Renal cortex interstitium (tissue), 11 donors: Measurements from ENCODE around the gene MYCT1. TPM values are rescaled to one million over a fixed set of nuclear protein-coding genes. Genes with fewer than 3 reads are reported as not detected.
"Not testable (repeated sequence)": the region's sequence is repeated elsewhere in the genome, so short reads cannot be mapped to it uniquely, and the experiment has no call there.

Source experiments
- DNase-seq, 11 donors: peaks; one replicate each; pipeline ENCODE4 v3.0.0-alpha.2; 2013; ENCODE audit warnings: low read depth in 9 of 11, low spot score in 4 of 11; ENCODE audit errors: extremely low read depth in 1 of 11
- polyA plus RNA-seq, 3 donors: library from polyadenylated mRNA; unstranded; fragments of 120-200 nt; gene quantifications; one replicate each; pipeline ENCODE4 v1.2.1, GENCODE V29; 2013; ENCODE audit not compliant: insufficient read length in 3 of 3

The MYCT1 gene
- polyA plus RNA-seq, 3 donors: 13.7 to 18.0 (median 16.3) TPM

DNA sequence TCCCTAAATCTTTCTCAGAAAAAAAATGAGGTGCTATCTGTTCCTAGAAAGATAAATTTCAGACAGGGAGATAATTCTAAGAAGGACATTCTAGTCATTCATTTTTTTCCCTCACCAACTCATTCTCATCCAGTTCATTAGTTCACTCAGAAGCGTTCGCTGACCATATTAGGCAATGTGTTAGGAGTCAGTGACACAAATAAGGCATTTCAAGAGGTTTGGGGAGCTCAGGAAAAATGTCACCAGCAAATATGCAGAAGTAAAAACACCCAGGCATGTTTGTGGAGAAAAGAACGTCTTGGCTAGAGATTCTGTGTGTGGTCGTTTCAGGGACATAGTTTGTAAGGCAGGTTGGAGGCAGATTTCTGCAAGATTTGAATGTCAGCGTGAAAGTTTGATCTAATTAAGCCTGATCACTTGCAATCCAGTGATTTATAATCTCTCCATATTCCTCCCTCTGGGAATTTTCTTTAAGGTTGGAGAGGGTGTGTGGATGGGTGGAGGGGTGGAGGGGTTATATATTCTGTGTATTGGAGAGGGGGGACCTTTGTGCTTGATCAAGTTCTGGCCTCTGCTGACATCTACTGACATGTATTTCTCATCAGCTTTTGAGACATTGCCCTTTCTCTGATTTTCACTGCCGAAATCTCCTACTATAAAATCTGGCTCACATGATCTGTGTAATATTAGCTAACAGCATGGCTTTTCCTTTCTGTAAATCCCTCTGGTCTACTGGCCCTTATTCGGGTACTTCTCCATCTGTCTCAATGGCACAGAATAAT, 3.6 kb downstream of the MYCT1 start:
- DNase-seq: no peak

DNA sequence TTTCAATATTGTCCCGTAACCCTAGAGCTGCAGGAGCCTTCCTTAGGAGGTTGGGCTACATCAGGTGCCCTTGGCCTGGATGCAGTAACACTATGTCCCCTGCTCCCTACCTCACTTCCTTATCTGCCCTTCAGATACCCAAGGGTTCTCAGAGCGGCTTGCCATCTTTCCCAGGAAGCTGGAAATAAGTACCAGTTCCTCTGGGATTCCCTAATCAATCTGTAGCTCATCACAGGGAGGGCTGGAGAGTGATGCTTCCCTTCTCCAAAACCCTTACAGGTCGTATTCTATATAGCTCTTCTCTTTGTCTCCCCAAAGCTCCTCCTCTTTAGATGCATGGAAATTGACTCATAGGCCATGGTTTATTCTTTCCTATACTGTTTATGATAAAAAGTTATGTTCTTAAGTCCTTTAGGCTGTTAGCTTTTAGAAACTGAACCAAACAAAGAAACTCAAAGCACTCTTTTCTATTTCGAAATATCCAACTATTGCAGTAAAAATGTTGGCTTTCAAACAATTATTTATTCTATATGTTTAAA, 4.2 kb downstream of the MYCT1 start:
- no peak for DNase-seq

DNA sequence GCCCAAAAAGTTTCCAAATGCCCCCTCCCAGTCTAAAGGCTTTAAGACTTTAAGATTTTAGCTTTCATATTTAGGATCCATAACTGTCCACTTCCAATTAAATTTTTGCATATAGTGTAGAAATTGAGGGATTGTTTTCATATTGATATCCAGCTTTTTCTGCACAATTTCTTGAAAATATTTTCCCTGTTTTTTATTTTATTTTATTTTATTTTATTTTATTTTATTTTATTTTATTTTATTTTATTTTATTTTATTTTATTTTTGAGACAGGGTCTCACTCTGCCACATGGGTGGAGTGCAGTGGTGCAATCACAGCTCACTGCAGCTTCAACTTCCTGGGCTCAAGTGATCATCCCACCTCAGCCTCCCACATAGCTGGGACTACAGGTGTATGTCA, 6.1 kb downstream of the MYCT1 start:
- DNase-seq: not testable (repeated sequence)

DNA sequence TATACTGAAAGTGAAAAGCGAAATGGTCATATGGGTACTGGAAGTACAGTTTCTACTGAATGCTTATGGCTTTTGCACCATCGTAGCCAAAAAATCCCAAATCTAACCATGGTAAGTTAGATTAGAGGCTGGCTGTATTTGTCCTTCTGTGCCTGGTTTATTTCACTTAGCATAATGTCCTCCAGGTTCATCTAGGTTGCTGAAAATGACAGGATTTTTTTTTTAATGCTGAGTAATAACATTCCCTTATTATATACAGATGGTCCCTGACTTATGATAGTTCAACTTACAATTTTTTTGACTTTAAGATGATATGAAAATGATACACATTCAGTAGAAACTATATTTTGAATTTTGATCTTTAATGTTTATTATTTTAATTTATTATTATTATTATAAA, 7.6 kb downstream of the MYCT1 start:
- DNase-seq: no peak

DNA sequence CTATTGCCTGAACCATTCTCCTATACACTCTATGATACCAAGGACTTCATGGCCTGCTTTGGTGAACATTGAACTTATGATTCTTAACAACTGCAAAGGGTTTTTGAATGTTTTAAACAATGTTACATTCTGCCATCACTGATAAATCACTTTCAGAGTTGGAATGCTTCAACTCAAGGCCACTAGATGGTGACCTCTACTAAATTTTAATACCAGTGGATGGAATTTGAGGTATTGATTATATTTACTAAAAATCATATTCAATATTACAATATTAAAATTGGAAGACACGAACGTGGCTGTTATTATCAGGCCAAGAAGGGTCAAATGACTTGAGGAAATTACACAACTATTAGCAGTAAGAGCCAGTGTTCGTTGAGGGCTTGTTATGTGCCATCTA, 18.6 kb downstream of the MYCT1 start:
- DNase-seq: no peak

DNA sequence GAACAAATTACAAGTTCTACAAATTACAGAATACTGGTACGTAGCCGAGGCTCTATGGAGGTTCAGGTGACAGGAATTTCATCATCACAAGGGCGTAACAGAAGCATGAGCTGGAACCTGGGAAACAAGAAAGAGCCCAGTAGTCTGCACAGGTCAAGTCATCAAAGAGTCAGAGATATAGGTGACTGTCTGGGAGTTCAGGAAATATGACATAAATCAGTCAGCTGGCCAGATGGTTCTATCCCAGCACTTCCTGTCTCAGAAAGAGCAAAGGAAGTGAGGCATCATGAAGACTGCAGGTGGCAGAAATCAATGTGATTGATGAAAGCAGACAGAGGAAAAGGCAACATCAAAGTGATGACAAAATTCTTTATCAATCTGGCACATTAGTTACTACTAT, 23.3 kb downstream of the MYCT1 start:
- peak in 2 of 11 donors; percentile 4 to 6 for DNase-seq

DNA sequence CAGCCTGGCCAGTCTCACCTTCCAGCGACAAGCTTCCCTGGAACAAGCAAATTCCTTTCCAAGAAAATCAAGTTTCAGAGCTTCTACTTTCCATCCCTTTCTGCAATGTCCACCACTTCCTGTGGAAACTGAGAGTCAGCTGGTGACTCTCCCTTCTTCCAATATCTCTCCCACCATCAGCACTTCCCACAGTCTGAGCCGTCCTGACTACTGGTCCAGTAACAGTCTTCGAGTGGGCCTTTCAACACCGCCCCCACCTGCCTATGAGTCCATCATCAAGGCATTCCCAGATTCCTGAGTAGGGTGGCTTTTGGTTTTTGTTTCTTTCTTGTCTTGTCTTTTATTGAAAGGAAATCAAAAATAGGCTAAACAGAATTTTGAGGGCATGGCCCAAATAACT, 24.3 kb downstream of the MYCT1 start:
- DNase-seq: no peak

DNA sequence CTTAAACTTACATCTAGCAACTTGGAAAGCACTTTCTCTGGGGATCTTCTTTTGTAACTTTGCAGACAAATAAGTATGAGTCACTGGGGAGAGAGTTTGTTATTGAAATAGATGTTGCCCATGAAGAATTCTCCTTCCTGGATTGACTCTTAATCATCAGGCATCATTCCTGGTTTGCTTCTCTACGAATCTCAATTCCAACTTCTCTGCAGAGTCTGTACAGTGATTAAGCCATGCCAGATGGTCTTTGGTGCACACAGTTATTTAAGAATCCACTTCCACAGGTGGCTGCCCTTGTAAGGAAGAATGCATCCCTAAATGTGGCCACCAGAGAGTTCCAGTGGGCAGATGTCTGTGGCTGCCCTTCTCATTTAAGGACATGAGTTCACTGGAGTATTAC, 25.7 kb downstream of the MYCT1 start:
- DNase-seq: no peak

DNA sequence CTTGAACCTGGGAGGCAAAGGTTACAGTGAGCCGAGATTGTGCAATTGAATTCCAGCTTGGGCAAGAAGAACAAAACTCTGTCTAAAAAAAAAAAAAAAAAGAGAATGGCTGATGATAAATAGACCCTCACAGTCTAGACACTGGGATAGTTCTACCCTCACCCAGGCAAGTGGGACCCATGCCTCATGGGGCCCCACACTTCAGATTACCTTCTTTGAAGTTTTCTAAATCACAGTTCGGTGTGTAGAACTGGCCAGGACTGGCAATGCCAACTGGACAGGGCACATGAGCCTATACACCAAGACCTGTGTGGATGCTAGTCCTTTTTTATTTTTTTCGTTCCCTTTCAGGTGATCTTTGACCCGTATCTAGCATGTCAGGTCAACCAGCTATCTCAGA, 28.6 kb downstream of the MYCT1 start:
- no peak for DNase-seq

DNA sequence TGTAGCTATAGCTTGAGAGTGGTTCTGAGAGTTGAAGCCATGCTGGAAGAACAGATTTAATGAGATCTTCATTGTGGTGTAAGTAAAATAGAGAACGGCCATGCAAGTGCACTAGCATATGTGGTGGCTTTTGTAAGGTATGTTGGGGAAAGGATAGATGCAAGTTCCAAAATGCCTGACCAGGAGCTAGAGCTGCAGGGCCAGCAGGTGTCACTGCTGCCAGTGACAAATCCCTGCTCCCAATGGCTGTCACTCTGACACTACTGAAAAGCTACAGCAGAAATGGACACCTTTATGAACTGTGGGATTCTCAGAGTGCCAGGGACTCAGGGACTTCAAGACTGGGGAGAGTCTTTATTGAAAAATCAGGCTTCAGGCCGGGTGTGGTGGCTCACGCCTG, 29.8 kb downstream of the MYCT1 start:
- no peak for DNase-seq

DNA sequence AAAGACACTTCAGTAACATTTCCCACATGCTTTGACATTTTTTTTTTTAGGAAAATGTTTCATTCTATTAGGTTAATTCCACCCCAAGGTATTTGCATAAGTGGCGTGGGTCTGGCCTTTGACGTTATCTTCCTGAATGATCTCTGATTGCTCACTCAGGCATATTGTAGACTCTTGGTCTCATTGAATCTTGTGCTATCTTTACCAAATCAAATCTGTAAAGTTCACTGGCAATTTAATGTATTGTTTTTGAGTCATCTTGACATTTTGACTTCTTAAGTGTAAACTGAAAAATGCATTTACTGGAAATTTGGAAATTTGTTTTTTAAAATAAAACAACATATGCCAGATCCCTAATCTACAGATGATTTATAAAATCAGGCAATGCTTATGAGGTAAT, 36.9 kb downstream of the MYCT1 start:
- DNase-seq: no peak

DNA sequence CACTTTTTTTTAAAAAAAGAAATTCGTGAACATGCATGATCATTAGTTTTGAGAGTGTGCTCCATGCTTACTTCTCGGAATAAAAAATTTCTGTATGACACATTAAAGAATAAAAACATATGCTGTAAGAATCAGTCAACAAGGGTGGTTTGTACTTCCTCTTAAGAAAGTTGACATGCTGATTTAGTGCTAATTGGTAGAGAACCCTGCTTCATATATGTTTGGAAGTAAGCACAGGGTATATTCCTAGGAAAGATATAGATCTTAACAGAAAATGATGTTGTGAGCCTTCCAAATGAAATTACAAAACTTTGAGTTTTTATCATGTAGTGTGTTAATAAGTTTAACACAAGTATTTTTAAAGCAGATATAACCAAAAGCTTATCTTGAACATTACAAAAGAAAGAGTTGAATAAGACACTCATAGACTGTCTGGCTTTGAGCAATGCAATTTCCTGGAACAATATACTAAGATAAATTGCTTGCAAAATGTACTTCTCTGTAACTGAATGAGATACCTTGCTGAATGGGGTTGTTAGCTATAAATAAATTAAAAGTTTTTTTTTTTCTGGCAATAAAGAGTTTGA, 39.1 kb downstream of the MYCT1 start:
- no peak for DNase-seq

DNA sequence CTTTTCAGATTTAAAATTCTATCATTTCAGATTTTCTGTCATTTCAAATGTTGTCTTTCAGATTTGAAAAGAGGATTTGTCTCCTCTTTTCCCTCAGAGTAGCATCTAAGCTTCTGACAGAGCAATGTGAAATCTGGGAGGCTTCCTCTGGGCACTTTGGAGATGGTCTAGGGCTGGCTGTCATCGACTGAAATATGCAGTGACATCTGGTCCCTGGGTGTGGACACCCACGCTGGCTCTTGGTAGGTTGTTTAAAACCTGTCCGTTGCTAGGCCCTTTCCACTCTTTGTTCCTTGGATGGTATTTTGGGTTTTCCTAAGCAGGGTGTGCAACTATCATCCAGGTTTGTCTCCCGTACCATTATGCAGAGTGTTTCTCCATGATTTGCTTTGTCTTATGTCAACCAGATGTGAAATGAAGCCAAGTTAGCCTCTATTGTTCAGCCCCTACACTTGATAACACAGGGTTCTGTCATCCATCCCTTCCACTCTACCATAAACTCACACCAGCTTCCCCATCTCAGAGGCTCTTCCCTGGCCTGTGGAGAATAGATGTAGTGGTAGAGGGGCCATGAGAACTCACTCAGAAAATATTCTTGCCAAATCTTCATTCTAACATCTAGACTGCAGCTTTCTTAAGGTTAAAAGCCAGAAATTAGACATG, 47.9 kb downstream of the MYCT1 start:
- DNase-seq: no peak

DNA sequence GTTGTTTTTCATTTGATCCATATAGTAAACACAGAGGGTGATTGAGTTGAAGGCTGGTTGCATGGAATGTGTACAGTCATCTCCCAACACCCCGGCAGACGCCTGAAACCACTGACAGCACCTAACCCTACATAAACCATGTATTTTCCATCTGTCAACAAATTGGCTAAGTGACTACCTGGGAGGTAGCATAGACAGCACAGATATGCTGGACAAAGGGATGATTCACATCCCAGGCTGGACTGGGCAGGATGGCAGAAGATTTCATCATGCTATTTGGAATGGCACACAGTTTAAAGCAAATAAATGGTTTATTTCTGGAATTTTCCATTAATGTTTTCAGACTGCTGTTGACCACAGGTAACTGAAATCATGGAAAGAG, 48.5 kb downstream of the MYCT1 start:
- no peak for DNase-seq

DNA sequence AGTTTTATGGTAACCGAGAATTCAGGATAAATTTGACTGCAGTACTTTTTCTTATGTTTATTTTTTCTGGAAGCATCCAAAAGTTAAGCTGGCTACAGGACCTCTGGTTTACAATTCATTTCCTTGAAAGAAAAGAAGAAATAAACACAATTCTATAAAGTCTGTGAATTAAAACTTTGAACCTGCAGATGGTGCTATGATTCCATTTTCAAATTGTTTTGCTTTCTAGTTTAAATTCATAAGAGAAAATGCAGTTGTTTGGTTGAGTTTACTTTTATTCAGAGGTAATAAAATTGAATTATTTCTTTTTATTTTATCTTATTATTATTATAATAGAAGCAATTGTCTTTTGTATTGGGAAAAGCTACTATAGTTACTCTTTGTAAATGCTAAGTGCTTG, 51.1 kb downstream of the MYCT1 start:
- peak in 1 of 11 donors; percentile 2 for DNase-seq

DNA sequence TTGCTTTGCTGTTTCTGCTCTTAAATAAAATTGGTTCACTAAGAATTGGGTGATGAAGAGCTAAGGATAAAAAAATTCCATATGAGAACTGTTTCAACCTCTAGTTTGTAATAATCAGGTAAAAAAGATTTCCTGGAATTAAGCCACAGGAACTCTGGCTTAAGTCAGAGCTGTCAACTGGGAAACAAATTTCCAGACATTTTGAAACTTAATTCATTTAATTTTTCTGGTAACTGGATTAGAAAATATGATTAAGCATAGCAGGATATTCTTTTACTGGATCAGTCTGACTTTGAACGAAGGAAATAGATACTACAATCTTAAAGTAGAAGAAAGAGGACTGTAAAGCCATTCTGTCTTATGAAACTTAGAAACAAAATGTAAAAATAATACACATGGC, 51.6 kb downstream of the MYCT1 start:
- DNase-seq: no peak

DNA sequence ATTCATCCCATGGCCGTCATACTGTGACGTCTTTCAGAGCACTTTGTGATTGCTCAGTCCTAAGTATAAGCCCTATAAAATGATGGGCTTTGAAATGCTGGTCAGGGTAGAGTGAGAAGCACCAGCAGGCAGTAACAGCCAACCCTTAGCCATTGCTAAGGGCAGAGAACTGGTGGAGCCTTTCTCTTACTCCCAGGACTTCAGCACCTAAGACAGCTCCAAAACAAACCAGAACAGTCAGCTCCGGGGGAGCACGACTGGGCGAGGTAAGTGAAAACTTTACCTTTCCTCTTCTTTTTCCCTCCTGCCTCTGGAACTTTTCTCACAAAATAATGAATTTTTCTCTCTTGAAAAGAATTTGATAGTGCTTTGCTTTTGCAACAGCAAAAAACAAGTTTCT, 53.0 kb downstream of the MYCT1 start, which contains the start of gene VIP:
Gene VIP (plus strand): TSS at position 104 of the 400 bp plus-strand sequence. CDS start 1,381 bp downstream, outside the sequence.
- DNase-seq: peak in 10 of 11 donors; percentile 6 to 43 (median 20)

DNA sequence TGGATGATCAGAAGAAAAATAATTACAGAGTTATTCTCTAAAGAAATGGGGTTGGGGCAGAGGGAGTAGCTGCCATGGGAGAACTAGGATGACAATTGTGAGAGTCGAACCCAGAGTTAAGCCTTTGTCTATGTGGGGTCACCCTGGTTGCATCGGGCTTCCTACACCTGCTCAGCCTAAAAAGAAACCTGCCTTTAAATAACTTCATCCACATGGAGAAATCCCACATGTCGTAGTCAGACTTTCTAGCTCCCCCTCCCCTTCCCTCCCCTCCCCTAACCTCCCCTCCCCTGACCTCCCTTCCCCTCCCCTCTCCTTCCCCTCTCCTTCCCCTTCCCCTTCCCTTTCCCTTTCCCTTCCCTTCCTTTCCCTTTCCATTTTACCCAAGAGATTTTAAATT, 67.6 kb downstream of the MYCT1 start:
- DNase-seq: no peak

DNA sequence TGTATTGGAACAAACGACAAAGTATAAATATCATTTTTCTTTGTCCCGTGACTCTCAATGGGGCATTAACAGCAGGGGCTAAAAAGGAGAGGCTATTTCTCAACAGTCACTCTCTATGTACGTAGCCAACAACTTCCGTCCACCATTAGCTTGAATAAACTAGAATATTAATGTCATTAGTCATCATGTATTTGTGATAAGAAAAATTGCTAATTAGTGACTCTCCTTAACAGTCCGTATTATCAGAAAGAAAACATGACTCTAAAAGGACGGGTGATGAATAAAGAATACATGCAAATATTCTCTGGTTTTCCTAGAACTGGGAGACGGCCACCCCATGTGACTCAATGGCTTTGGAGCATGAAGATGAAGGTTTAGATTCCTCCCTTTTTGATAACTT, 71.5 kb downstream of the MYCT1 start:
- DNase-seq: no peak

DNA sequence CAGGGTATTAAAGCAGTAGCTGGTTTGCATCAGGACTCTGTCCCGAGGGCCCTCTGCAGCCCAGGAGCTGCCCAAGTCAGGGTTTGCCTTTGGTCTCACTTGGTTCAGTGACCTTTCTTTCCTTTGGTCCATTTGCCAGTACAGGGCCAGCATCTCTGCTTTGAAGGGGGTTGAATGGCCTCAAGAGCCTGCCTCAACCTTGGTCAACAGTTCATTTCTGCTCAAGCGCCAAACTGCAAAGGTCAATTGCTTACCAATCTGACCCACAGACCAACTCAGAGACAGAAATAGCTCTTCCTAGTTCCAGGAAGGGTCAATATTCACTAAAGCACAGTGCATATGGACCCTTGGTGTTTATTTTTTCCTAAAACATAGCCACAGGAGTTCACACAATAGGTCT, 72.3 kb downstream of the MYCT1 start:
- no peak for DNase-seq
